NCI-H128 (cell line): ENCODE results near the gene DAO.

Experiments
- DNase-seq: peaks from one replicate; lab custom pipeline; 2025; ENCODE audit not compliant: unreplicated experiment; lab: John Stamatoyannopoulos, UW

The DAO gene

GRCh38 chr12:108875280-108875679, 4.6 kb upstream of the DAO start:
- no peak for DNase-seq

- no peak for DNase-seq
Measured at GRCh38 chr12:108875682-108876361, 4.1 kb upstream of the DAO start.

- DNase-seq: no peak
Measured at GRCh38 chr12:108876550-108876949, 3.3 kb upstream of the DAO start.

- no peak for DNase-seq
Measured at GRCh38 chr12:108881953-108882352, 2.1 kb downstream of the DAO start.

GRCh38 chr12:108884116-108885012, 4.5 kb downstream of the DAO start:
- DNase-seq: no peak

- DNase-seq: no peak
Measured at GRCh38 chr12:108886873-108887629, 7.2 kb downstream of the DAO start.

GRCh38 chr12:108888031-108888430, 8.1 kb downstream of the DAO start:
- DNase-seq: no peak

- DNase-seq: no peak
Measured at GRCh38 chr12:108890208-108890607, 10.3 kb downstream of the DAO start.

- no peak for DNase-seq
Measured at GRCh38 chr12:108895220-108895802, 15.4 kb downstream of the DAO start.

GRCh38 chr12:108896336-108896735, 16.4 kb downstream of the DAO start:
- no peak for DNase-seq

- no peak for DNase-seq
Measured at GRCh38 chr12:108896817-108897216, 16.9 kb downstream of the DAO start.

- no peak for DNase-seq
Measured at GRCh38 chr12:108899145-108899544, 19.3 kb downstream of the DAO start.

- no peak for DNase-seq
Measured at GRCh38 chr12:108905725-108906124, 25.8 kb downstream of the DAO start.

- no peak for DNase-seq
Measured at GRCh38 chr12:108906971-108907370, 27.1 kb downstream of the DAO start.

- no peak for DNase-seq
Measured at GRCh38 chr12:108907839-108908351, 28.0 kb downstream of the DAO start.

GRCh38 chr12:108910336-108910735, 30.4 kb downstream of the DAO start:
- no peak for DNase-seq

GRCh38 chr12:108911915-108912314, 32.0 kb downstream of the DAO start:
- no peak for DNase-seq

- no peak for DNase-seq
Measured at GRCh38 chr12:108912361-108912760, 32.5 kb downstream of the DAO start.

- no peak for DNase-seq
Measured at GRCh38 chr12:108914121-108914531, 34.2 kb downstream of the DAO start.

GRCh38 chr12:108915632-108916133, 35.8 kb downstream of the DAO start:
- no peak for DNase-seq

- DNase-seq: no peak
Measured at GRCh38 chr12:108916336-108916735, 36.4 kb downstream of the DAO start.
